HEK293T (cell line): ENCODE measurements around the gene ENOSF1.
"Not testable (repeated sequence)": the region's sequence is repeated elsewhere in the genome, so short reads cannot be mapped to it uniquely, and the experiment has no call there.

ENCODE experiments used
- CTCF ChIA-PET: fragments of 350-600 bp; formaldehyde crosslinking; extraction: SDS; loops from one replicate; lab custom pipeline; 2021; ENCODE audit warnings: antibody characterized with exemption, inconsistent platforms; lab: Yijun Ruan, JAX
- POLR2A ChIA-PET: fragments of 350-600 bp; formaldehyde crosslinking; extraction: SDS; loops from one replicate; lab custom pipeline; 2020; ENCODE audit warnings: antibody characterized with exemption, inconsistent platforms; lab: Yijun Ruan, JAX
- DNase-seq: peaks from one replicate; pipeline ENCODE4 v3.0.0; 2012; ENCODE audit warnings: mixed read lengths; ENCODE audit errors: extremely low spot score
- ARNT ChIP-seq: fragments of 450-650 bp; IDR thresholded peaks from 2 replicates; pipeline ENCODE4 v1.6.1; 2017; ENCODE audit warnings: mild to moderate bottlenecking
- BHLHE40 ChIP-seq: fragments of 450-650 bp; IDR thresholded peaks from 2 replicates; pipeline ENCODE4 v1.6.1; 2016; ENCODE audit warnings: mild to moderate bottlenecking, moderate library complexity, borderline replicate concordance
- CTBP1 ChIP-seq: fragments of 450-650 bp; IDR thresholded peaks from 2 replicates; pipeline ENCODE4 v1.6.1; 2016; ENCODE audit warnings: borderline replicate concordance
- ELF4 ChIP-seq: fragments of 450-650 bp; IDR thresholded peaks from 2 replicates; pipeline ENCODE4 v1.6.1; 2017; ENCODE audit warnings: antibody characterized with exemption
- FOXA1 ChIP-seq: fragments of 450-650 bp; IDR thresholded peaks from 2 replicates; pipeline ENCODE4 v1.6.1; 2016; ENCODE audit warnings: mild to moderate bottlenecking
- FOXK2 ChIP-seq: fragments of 450-650 bp; IDR thresholded peaks from 2 replicates; pipeline ENCODE4 v1.6.1; 2016; ENCODE audit warnings: mild to moderate bottlenecking
- FOXM1 ChIP-seq: fragments of 450-650 bp; IDR thresholded peaks from 2 replicates; pipeline ENCODE4 v1.6.1; 2017; ENCODE audit warnings: mild to moderate bottlenecking, borderline replicate concordance
- HDGF ChIP-seq: fragments of 450-650 bp; IDR thresholded peaks from 2 replicates; pipeline ENCODE4 v1.6.1; 2017; ENCODE audit warnings: antibody characterized with exemption, borderline replicate concordance
- L3MBTL2 ChIP-seq: fragments of 450-650 bp; conservative IDR thresholded peaks from 2 replicates; pipeline ENCODE4 v1.6.1; 2016; ENCODE audit warnings: mild to moderate bottlenecking
- LEF1 ChIP-seq: fragments of 450-650 bp; IDR thresholded peaks from 2 replicates; pipeline ENCODE4 v1.6.1; 2017; ENCODE audit warnings: mild to moderate bottlenecking, borderline replicate concordance
- NFRKB ChIP-seq: fragments of 450-650 bp; IDR thresholded peaks from 2 replicates; pipeline ENCODE4 v1.6.1; 2016; ENCODE audit warnings: mild to moderate bottlenecking, moderate library complexity
- SP1 ChIP-seq: fragments of 450-650 bp; IDR thresholded peaks from 2 replicates; pipeline ENCODE4 v1.6.1; 2017
- SUZ12 ChIP-seq: fragments of 450-650 bp; IDR thresholded peaks from 2 replicates; pipeline ENCODE4 v1.6.1; 2016; ENCODE audit warnings: mild to moderate bottlenecking
- TARDBP ChIP-seq: fragments of 450-650 bp; IDR thresholded peaks from 2 replicates; pipeline ENCODE4 v1.6.1; 2016
- ZNF384 ChIP-seq: fragments of 450-650 bp; IDR thresholded peaks from 2 replicates; pipeline ENCODE4 v1.6.1; 2016
- TF ChIP-seq, protein P1 (sequence below): fragments of 450-650 bp; IDR thresholded peaks from 2 replicates; pipeline ENCODE4 v1.6.1; 2016

Gene ENOSF1

DNA sequence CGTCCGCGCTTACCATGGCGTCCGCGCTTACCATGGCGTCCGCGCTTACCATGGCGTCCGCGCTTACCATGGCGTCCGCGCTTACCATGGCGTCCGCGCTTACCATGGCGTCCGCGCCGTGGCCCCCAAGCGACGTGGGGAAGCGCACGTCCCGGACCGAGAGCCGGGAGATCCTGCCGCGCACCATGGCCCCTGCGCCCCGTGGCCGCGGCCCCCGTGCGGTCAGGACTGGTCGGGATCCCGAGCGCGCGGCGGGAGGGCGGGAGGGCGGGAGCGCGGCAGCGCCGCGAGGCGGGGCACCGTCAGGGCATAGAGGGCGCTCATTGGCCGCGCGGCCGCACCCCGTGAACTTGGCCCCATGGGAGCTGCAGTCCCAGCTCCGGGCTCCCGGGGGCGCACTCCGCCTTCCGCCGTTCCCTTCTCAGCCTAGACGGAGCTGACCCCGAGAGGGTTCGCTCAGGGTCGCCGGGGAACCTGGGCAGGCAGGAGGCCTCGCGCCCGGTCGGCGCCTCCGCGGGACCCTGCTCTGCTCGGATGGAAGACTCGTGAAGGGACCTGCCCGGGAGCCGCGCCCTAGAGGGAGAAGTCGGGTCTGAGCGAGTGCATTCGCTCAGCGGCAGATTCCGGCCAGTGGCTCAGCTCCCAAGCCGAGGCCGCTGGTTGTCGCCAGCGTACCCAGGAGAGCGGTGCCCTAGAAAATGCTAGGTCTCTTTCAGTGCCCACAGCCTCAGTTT lies at the start of gene ENOSF1:
TSS of gene ENOSF1 (minus strand) at position 230 of the 734 bp plus-strand sequence. CDS start at position 187, 43 bp downstream.
- TF ChIP-seq, protein P1, sequence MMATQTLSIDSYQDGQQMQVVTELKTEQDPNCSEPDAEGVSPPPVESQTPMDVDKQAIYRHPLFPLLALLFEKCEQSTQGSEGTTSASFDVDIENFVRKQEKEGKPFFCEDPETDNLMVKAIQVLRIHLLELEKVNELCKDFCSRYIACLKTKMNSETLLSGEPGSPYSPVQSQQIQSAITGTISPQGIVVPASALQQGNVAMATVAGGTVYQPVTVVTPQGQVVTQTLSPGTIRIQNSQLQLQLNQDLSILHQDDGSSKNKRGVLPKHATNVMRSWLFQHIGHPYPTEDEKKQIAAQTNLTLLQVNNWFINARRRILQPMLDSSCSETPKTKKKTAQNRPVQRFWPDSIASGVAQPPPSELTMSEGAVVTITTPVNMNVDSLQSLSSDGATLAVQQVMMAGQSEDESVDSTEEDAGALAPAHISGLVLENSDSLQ = no peak
- TF ChIP-seq ELF4 = no peak
- TF ChIP-seq BHLHE40 = no peak
- ChIA-PET POLR2A (interaction anchor here (0.6 to 1.5 kb wide), 5 partner anchors 9 to 127 kb away, joined by 3 to 6 read pairs (median 3); no protein-coding TSS in a partner anchor), CTCF (interaction anchor here (1.0 to 1.6 kb wide), 4 partner anchors 10 to 118 kb away, joined by 3 to 4 read pairs (median 4); no protein-coding TSS in a partner anchor)
- peak; percentile 81 for DNase-seq

DNA sequence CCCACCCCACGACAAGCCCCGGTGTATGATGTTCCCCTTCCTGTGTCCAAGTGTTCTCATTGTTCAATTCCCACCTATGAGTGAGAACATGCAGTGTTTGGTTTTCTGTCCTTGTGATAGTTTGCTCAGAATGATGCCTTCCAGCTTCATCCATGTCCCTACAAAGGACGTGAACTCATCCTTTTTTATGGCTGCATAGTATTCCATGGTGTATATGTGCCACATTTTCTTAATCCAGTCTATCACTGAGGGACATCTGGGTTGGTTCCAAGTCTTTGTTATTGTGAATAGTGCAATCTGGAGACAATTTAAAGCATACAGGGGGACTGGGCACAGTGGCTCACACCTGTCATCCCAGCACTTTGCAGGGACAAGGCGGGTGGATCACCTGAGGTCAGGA lies 47.4 kb upstream of the ENOSF1 start:
- DNase-seq, POLR2A ChIA-PET, CTCF ChIA-PET: not testable (repeated sequence)

- ChIA-PET CTCF (no interaction called here), POLR2A (no interaction called here)
- no peak for DNase-seq
- TF ChIP-seq FOXA1 (no peak), ARNT (no peak), HDGF (no peak), BHLHE40 (no peak), ZNF384 (no peak), ELF4 (no peak), NFRKB (no peak), TARDBP (no peak), SP1 (no peak)
- TF ChIP-seq, protein P1 = no peak
These were observed 43.1 kb upstream of the ENOSF1 start for GRCh38 chr18:755506-755905.

DNA sequence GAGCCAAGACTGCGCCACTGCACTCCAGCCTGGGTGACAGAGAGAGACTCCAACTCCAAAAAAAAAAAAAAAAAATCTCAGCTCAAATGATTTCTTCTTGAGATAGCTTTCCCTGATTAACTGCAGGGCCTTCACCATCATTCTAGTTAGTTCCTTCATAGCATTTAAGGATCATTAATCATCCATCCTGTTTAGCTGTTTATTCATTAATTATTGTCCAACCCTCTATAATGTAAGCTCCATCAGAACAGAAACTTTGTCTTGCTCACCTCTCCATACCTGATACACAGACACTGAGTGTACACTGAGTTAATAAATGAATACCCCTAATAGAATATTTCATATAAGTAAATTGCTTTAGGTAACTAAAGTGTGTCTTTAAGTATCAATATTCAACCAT lies 42.2 kb upstream of the ENOSF1 start:
- TF ChIP-seq FOXM1 (no peak), HDGF (no peak)
- ChIA-PET POLR2A (no interaction called here), CTCF (no interaction called here)
- DNase-seq = no peak

GRCh38 chr18:750456-750855 lies 38.0 kb upstream of the ENOSF1 start:
- no peak for DNase-seq
- ChIA-PET CTCF (no interaction called here), POLR2A (no interaction called here)
- TF ChIP-seq ELF4 (no peak), BHLHE40 (no peak), TARDBP (no peak), FOXA1 (no peak), FOXK2 (no peak), LEF1 (no peak), CTBP1 (no peak)
- TF ChIP-seq, protein P1 = no peak

DNA sequence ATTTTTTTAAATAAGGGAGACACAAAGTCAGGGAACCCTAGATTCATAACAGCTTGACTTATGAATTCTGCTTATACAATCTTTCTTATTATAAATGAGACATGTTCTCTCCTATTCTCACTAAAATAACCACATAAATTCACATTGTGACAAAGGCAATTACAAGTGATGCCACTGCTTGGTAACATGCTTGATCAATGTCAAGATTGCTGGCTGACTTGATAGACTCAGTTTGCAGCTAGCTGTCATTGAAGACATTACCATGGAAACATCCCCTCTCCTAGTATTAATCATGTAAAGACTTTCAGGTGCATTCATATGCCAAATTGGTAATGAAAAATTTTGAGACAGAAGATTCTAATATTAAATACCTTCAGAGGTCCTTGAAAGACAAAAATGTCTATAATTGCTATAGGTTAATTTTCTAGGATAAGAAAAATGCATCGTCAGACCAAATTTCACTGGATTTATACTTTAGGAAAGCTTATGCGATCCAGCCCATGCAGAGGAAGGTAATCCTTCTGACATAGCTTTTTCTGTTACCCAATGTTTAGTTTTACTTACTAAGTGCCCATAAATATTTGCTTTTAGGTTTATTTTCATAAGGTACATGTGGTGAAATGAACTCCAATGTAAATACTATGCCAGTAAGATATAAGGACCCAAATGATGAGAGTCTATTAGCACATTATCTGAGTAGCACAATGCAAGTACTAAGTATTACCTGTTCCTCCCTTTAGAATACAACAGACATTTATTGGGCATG lies 32.6 kb upstream of the ENOSF1 start:
- no peak for DNase-seq
- no peak for TF ChIP-seq LEF1
- TF ChIP-seq, protein P1 = no peak
- no peak for TF ChIP-seq FOXA1
- no peak for TF ChIP-seq BHLHE40
- TF ChIP-seq SP1 = no peak
- no peak for TF ChIP-seq SUZ12
- no peak for TF ChIP-seq FOXK2
- no peak for TF ChIP-seq L3MBTL2
- TF ChIP-seq TARDBP = no peak
- CTCF ChIA-PET = no interaction called here
- POLR2A ChIA-PET = no interaction called here
